HG02763 (cell line): ENCODE measurements around the gene AGBL4.
"Not testable (repeated sequence)": the region's sequence is repeated elsewhere in the genome, so short reads cannot be mapped to it uniquely, and the experiment has no call there.

Experiments used
- ATAC-seq: cut with Tn5 transposase; IDR thresholded peaks from one replicate; pipeline ENCODE4 v1.9.1; 2021; ENCODE audit warnings: mild to moderate bottlenecking, moderate library complexity; ENCODE audit not compliant: unreplicated experiment

The AGBL4 gene

GRCh38 chr1:49319426-49319963 is 704.3 kb downstream of the AGBL4 start:
- no peak for ATAC-seq

- no peak for ATAC-seq
These were observed 705.5 kb downstream of the AGBL4 start for GRCh38 chr1:49318218-49318617.

GRCh38 chr1:49307457-49307856 is 716.3 kb downstream of the AGBL4 start:
- no peak for ATAC-seq

- ATAC-seq: no peak
These were observed 717.2 kb downstream of the AGBL4 start for GRCh38 chr1:49306507-49307070.

- ATAC-seq: not testable (repeated sequence)
These were observed 721.4 kb downstream of the AGBL4 start for GRCh38 chr1:49302400-49302799.

GRCh38 chr1:49298304-49298703 is 725.5 kb downstream of the AGBL4 start:
- no peak for ATAC-seq

- ATAC-seq: no peak
These were observed 726.0 kb downstream of the AGBL4 start for GRCh38 chr1:49297783-49298182.

GRCh38 chr1:49294539-49294938 is 729.2 kb downstream of the AGBL4 start:
- no peak for ATAC-seq

GRCh38 chr1:49293016-49293415 is 730.7 kb downstream of the AGBL4 start:
- no peak for ATAC-seq

- ATAC-seq: not testable (repeated sequence)
These were observed 766.3 kb downstream of the AGBL4 start for GRCh38 chr1:49257211-49258049.

- ATAC-seq: no peak
These were observed 770.8 kb downstream of the AGBL4 start for GRCh38 chr1:49252917-49253316.

- no peak for ATAC-seq
These were observed 772.6 kb downstream of the AGBL4 start for GRCh38 chr1:49251019-49251784.

GRCh38 chr1:49240709-49241221 is 783.0 kb downstream of the AGBL4 start:
- no peak for ATAC-seq

GRCh38 chr1:49234988-49235387 is 788.8 kb downstream of the AGBL4 start:
- ATAC-seq: no peak

- no peak for ATAC-seq
These were observed 794.2 kb downstream of the AGBL4 start for GRCh38 chr1:49229555-49229954.

GRCh38 chr1:49226758-49227157 is 797.0 kb downstream of the AGBL4 start:
- no peak for ATAC-seq

GRCh38 chr1:49225464-49225863 is 798.3 kb downstream of the AGBL4 start:
- ATAC-seq: no peak

GRCh38 chr1:49213301-49213700 is 810.5 kb downstream of the AGBL4 start:
- no peak for ATAC-seq

GRCh38 chr1:49208712-49209111 is 815.0 kb downstream of the AGBL4 start:
- no peak for ATAC-seq

- ATAC-seq: no peak
These were observed 819.0 kb downstream of the AGBL4 start for GRCh38 chr1:49204720-49205119.

GRCh38 chr1:49200738-49201137 is 823.0 kb downstream of the AGBL4 start:
- no peak for ATAC-seq
